Measurements from ENCODE around the gene SHC3.

SHC3 gene

DNA sequence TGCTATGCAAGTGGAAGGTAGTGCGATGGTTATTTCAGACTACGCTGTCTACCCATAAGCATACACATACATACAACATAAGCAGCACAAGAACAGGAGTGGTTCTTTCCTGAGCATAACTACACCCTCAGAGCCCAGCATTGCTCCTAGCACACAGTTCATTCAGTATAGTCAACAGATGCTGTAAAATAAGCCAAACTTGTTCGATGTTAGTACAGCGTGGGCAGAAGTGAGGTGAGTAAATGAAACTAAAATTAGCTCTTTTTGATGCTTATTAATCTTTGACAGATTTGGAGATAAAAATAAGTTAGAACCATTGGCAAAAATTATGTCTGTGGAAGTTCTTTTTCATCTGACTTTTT lies 139.5 kb downstream of the SHC3 start:
- TF ChIP-seq POLR2AphosphoS5 (IDR thresholded peaks at IDR 0.05; ENCODE audit: low read depth, low read length) = no peak
- TF ChIP-seq TAF1 (IDR thresholded peaks at IDR 0.05; ENCODE audit: borderline replicate concordance, insufficient read depth, low read length) = no peak
- TF ChIP-seq SIN3A (IDR thresholded peaks at IDR 0.05; ENCODE audit: borderline replicate concordance, insufficient read depth, low read length) = no peak
- TF ChIP-seq, protein P1, sequence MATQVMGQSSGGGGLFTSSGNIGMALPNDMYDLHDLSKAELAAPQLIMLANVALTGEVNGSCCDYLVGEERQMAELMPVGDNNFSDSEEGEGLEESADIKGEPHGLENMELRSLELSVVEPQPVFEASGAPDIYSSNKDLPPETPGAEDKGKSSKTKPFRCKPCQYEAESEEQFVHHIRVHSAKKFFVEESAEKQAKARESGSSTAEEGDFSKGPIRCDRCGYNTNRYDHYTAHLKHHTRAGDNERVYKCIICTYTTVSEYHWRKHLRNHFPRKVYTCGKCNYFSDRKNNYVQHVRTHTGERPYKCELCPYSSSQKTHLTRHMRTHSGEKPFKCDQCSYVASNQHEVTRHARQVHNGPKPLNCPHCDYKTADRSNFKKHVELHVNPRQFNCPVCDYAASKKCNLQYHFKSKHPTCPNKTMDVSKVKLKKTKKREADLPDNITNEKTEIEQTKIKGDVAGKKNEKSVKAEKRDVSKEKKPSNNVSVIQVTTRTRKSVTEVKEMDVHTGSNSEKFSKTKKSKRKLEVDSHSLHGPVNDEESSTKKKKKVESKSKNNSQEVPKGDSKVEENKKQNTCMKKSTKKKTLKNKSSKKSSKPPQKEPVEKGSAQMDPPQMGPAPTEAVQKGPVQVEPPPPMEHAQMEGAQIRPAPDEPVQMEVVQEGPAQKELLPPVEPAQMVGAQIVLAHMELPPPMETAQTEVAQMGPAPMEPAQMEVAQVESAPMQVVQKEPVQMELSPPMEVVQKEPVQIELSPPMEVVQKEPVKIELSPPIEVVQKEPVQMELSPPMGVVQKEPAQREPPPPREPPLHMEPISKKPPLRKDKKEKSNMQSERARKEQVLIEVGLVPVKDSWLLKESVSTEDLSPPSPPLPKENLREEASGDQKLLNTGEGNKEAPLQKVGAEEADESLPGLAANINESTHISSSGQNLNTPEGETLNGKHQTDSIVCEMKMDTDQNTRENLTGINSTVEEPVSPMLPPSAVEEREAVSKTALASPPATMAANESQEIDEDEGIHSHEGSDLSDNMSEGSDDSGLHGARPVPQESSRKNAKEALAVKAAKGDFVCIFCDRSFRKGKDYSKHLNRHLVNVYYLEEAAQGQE (IDR thresholded peaks at IDR 0.05; ENCODE audit: insufficient read depth in 1 of 2, low read depth in 2 of 2, low read length in 2 of 2) = no peak
- no peak for TF ChIP-seq FOXP2 (optimal IDR thresholded peaks at IDR 0.05; ENCODE audit: borderline replicate concordance, extremely low read depth, extremely low read length, insufficient read depth)

DNA sequence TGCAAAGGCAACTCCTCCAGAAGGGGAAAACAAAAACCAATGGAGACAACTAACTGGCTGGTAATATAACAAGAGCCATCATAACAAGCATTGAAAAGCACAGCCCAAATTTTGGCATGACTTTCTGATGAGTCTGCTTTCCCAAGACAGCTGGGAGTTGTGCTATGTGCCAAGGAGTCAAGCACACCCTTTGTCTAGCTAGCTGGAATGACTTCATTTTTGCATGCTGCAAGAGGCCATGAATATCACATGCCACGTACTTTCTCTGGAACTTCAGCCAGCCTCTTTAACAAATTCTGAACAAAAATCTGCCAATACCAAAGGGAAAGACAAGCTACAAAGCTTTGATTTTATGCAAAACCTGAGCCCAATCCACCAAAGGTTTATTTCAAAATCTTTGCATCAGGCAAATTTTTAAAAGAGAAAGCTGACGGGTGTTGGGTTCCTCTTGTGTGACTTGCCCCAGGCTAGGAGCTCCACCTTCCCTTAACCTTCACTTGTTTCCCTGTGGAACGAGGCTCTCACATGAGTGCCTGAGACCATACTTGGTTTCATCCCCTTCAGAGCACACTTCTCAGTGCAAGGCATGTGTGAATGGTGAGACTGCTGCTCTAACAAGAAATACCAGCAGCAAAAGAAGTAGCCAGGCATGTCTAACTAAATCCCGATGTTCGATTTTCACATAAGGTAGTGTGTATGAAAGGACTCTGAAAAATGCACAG lies 140.1 kb downstream of the SHC3 start:
- TF ChIP-seq, protein P1 (IDR thresholded peaks at IDR 0.05; ENCODE audit: insufficient read depth in 1 of 2, low read depth in 2 of 2, low read length in 2 of 2) = no peak
- TF ChIP-seq TAF1 (IDR thresholded peaks at IDR 0.05; ENCODE audit: borderline replicate concordance, insufficient read depth, low read length) (no peak), SIN3A (IDR thresholded peaks at IDR 0.05; ENCODE audit: borderline replicate concordance, insufficient read depth, low read length) (no peak), FOXP2 (optimal IDR thresholded peaks at IDR 0.05; ENCODE audit: borderline replicate concordance, extremely low read depth, extremely low read length, insufficient read depth) (no peak), POLR2AphosphoS5 (IDR thresholded peaks at IDR 0.05; ENCODE audit: low read depth, low read length) (no peak)

DNA sequence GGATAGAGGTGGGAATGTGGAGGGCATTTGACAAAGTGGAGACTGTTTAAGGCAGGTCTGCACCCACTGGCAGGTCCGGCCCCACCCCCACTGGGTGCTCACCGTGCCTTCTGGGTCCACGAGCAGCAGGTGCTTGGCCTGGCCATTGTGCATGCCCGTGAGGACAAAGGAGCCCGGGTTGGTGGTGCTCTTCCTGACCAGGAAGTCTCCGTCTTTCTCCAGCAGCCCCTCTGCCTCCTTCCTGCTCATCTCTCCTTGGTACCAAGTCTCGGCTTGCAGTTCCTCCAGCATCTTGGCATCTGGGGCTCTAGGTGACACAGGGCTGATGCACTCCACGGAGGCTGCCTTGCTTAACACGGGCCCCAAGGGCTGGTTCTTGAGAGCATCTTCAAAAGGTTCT lies 140.7 kb downstream of the SHC3 start:
- no peak for TF ChIP-seq TAF1 (IDR thresholded peaks at IDR 0.05; ENCODE audit: borderline replicate concordance, insufficient read depth, low read length)

DNA sequence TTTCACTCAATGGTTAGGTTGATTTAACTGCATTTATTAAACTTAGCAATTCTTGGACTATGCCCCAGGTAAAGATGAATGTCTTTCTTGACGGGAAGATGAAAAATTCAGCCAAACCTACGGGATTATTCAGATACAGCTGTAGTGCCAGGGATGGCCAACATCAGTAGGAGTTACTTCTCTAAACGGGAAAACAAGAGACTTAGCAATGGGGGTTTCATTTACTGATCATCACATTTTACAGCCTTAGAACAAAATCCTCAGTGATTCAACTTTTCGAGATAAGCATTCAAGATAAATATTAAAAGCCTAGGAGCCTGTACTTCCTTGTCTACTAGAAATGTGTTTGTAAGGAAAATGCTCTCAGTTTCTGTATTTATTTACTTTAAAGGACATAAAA lies 141.3 kb downstream of the SHC3 start:
- no peak for TF ChIP-seq FOXP2 (optimal IDR thresholded peaks at IDR 0.05; ENCODE audit: borderline replicate concordance, extremely low read depth, extremely low read length, insufficient read depth)

DNA sequence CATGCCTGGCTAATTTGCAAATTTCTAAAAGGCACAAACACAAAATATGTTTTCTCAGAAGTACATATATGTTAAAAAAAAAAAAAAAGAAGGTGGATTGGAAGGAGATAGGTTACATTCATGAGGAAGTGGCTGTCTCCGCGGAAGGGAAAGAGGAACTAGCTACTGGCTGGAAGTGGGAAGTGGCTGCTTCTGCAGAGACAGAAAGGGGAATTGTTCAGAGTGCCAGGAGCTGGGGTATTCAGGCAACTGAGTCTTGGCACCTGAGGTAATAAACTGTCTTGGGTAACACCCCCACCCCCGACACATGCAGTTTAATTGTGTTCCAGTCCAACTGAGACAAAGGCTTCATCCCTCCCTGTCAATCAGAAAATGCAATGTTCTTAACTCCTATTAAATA lies 141.7 kb downstream of the SHC3 start:
- no peak for TF ChIP-seq POLR2AphosphoS5 (IDR thresholded peaks at IDR 0.05; ENCODE audit: low read depth, low read length)
- TF ChIP-seq SIN3A (IDR thresholded peaks at IDR 0.05; ENCODE audit: borderline replicate concordance, insufficient read depth, low read length) = no peak
- TF ChIP-seq, protein P1 (IDR thresholded peaks at IDR 0.05; ENCODE audit: insufficient read depth in 1 of 2, low read depth in 2 of 2, low read length in 2 of 2) = no peak
- no peak for TF ChIP-seq TAF1 (IDR thresholded peaks at IDR 0.05; ENCODE audit: borderline replicate concordance, insufficient read depth, low read length)
- no peak for TF ChIP-seq FOXP2 (optimal IDR thresholded peaks at IDR 0.05; ENCODE audit: borderline replicate concordance, extremely low read depth, extremely low read length, insufficient read depth)

DNA sequence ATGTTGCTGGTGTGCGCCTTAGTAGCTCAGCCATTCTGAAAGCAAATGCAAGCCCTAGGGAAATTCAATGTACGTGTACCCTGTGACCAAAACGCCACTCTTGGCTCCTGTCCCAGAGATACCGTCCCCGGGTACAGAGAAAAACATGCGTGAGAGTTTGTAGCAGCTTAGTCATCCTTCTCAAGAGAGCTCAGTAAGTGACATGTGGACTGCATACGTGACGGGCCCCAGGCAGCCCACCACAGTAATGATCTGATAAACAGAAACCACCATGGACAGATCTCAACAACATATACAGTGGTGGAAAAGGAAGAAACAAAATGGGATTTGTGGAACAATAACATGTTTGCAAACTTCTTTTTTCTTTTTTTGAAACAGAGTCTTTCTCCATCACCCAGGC lies 142.2 kb downstream of the SHC3 start:
- TF ChIP-seq FOXP2 (optimal IDR thresholded peaks at IDR 0.05; ENCODE audit: borderline replicate concordance, extremely low read depth, extremely low read length, insufficient read depth) (no peak), TAF1 (IDR thresholded peaks at IDR 0.05; ENCODE audit: borderline replicate concordance, insufficient read depth, low read length) (no peak), SIN3A (IDR thresholded peaks at IDR 0.05; ENCODE audit: borderline replicate concordance, insufficient read depth, low read length) (no peak), POLR2AphosphoS5 (IDR thresholded peaks at IDR 0.05; ENCODE audit: low read depth, low read length) (no peak)
- TF ChIP-seq, protein P1 (IDR thresholded peaks at IDR 0.05; ENCODE audit: insufficient read depth in 1 of 2, low read depth in 2 of 2, low read length in 2 of 2) = no peak
